OCI-LY7 (cell line): ENCODE results near the gene SLC4A5.

Experiments used
- CTCF ChIP-seq: fragments of 200-600 bp; sonication (generic); conservative IDR thresholded peaks from 2 replicates; pipeline ENCODE4 v1.5.1; 2014; ENCODE audit warnings: mild to moderate bottlenecking, antibody characterized with exemption, low read length, moderate library complexity, mixed read lengths
- EZH2phosphoT487 ChIP-seq: fragments of 200-600 bp; sonication (generic); IDR thresholded peaks from 2 replicates; pipeline ENCODE4 v1.6.1; 2018; ENCODE audit warnings: low read depth, borderline replicate concordance, mild to moderate bottlenecking, mixed run types, antibody characterized with exemption, low read length, moderate library complexity, mixed read lengths

GRCh38 chr2:74250189-74250631 lies 93.0 kb downstream of the SLC4A5 start:
- TF ChIP-seq EZH2phosphoT487 (no peak), CTCF (peak; percentile 99)
